ENCODE results near the gene IGIP. TPM values are rescaled to one million over a fixed set of nuclear protein-coding genes. Genes with fewer than 3 reads are reported as not detected.

Gene IGIP
- total and polyA plus RNA-seq, 2 of the 8 experiments (the other 6 are each of a cell fraction or from before 2014, with no cell fraction given), result 0.32 to 0.69 TPM

GRCh38 chr5:140083120-140083519, 42.6 kb upstream of the IGIP start:
- Histone ChIP-seq H4K20me1 (replicated peaks in 1 of 2; ENCODE audit: control insufficient read depth in 1 of 2, insufficient read depth in 2 of 2, low read length in 2 of 2) (no peaks in the 10 kb centered on the region), H2BK15ac (ENCODE audit: low read length) (no peak overlapping the region), H2BK12ac (ENCODE audit: low read depth, low read length) (no peak overlapping the region), H3K9me3 (ENCODE audit: insufficient read depth in 2 of 2, low read depth in 1 of 2, low read length in 1 of 2) (no peaks in the 10 kb centered on the region), H2AFZ (ENCODE audit: low read length) (no peak overlapping the region), H3K14ac (ENCODE audit: insufficient read length) (no peak overlapping the region), H3K23ac (ENCODE audit: insufficient read length) (no peak overlapping the region), H3K18ac (ENCODE audit: extremely low read depth, low read length) (no peak overlapping the region), H3K79me2 (ENCODE audit: control insufficient read depth in 1 of 2, insufficient read depth in 2 of 2, low read length in 2 of 2) (no peaks in the 10 kb centered on the region), H3K23me2 (ENCODE audit: low read depth, low read length) (no peaks in the 10 kb centered on the region), H2BK5ac (ENCODE audit: low read depth, low read length) (no peak overlapping the region), H3K36me3 (ENCODE audit: control insufficient read depth in 2 of 4, insufficient read depth in 4 of 4, low read length in 3 of 4) (no peaks in the 10 kb centered on the region), H4K8ac (ENCODE audit: extremely low read depth, insufficient read depth, low read length) (no peak overlapping the region), H3K9ac (replicated peaks in 1 of 4; ENCODE audit: extremely low read depth in 1 of 4, low read depth in 3 of 4, low read length in 3 of 4) (no peak overlapping the region), H3K4ac (replicated peaks; ENCODE audit: insufficient read length, low read depth, low read length) (no peak overlapping the region), H3K79me1 (ENCODE audit: low read depth, low read length) (no peaks in the 10 kb centered on the region), H2BK120ac (replicated peaks; ENCODE audit: low read depth, low read length) (no peak overlapping the region), H2BK20ac (ENCODE audit: low read length) (no peak overlapping the region), H3K4me2 (ENCODE audit: insufficient read depth in 1 of 2, low read depth in 2 of 2, low read length in 2 of 2) (no peak overlapping the region), H3K27ac (ENCODE audit: low read depth, low read length) (no peak overlapping the region), H3K4me1 (replicated peaks in 1 of 4; ENCODE audit: control insufficient read depth in 3 of 4, insufficient read depth in 4 of 4, low read length in 3 of 4) (peaks cover 0 to 4% (median 2%) of the 10 kb centered on the region in 4 experiments; a peak in 1 of 7 replicates), H2AK5ac (ENCODE audit: low read depth, low read length) (no peak overlapping the region), H4K91ac (replicated peaks; ENCODE audit: insufficient read length, low read length) (no peak overlapping the region), H3K27me3 (replicated peaks in 1 of 4; ENCODE audit: control insufficient read depth in 3 of 4, extremely low read depth in 1 of 4, insufficient read depth in 3 of 4, low read length in 3 of 4) (no peaks in the 10 kb centered on the region), H3K4me3 (ENCODE audit: extremely low read depth in 1 of 4, insufficient read depth in 2 of 4, low read depth in 3 of 4, low read length in 4 of 4) (no peak overlapping the region), H3K56ac (replicated peaks; ENCODE audit: insufficient read length, low read depth, low read length) (no peak overlapping the region), H4K5ac (ENCODE audit: insufficient read length, low read depth, low read length) (no peak overlapping the region)
- ChIA-PET CTCF (ENCODE audit: partially characterized antibody) (interaction anchor here (1.0 kb wide), 1 partner anchor 10 kb away, joined by 3 read pairs; no protein-coding TSS in a partner anchor), POLR2A (ENCODE audit: partially characterized antibody) (no interaction called here)
- 100% methylated on average over 1 of the region's 1 CpG; no CpG with 5 or more reads in 1 of the 2 experiments for WGBS, 2 experiments (ENCODE audit: extremely low coverage in 1 of 2, insufficient coverage in 1 of 2, insufficient read length in 1 of 2, insufficient replicate concordance in 2 of 2, low coverage in 1 of 2, low lambda C conversion rate in 2 of 2, missing lambda C conversion rate in 1 of 2)
- DNase-seq (ENCODE audit: low read depth in 1 of 2, low spot score in 2 of 2) (no peak), FAIRE-seq (no peak)
- no peak for TF ChIP-seq FOSL1 (IDR thresholded peaks at IDR 0.05; ENCODE audit: insufficient read depth, low read depth, low read length)
- TF ChIP-seq SIX5 (IDR thresholded peaks at IDR 0.05; ENCODE audit: low read depth, low read length), result no peak
- TF ChIP-seq CTBP2 (IDR thresholded peaks at IDR 0.05; ENCODE audit: borderline replicate concordance, insufficient read depth, insufficient read length, low read length), result no peak
- TF ChIP-seq TEAD4 (IDR thresholded peaks at IDR 0.05; ENCODE audit: low read depth, low read length), result no peak
- TF ChIP-seq MAX (IDR thresholded peaks at IDR 0.05), result no peak
- no peak for TF ChIP-seq KDM1A (IDR thresholded peaks at IDR 0.05; ENCODE audit: borderline replicate concordance, low read length)
- no peak for TF ChIP-seq JUN (IDR thresholded peaks at IDR 0.05; ENCODE audit: low read depth, low read length)
- TF ChIP-seq SRF (IDR thresholded peaks at IDR 0.05; ENCODE audit: low read depth, low read length), result no peak

All from H1 (cell line).